NT2/D1 (cell line): ENCODE results near the gene GTF3A.

Experiments used
- YY1 ChIP-seq: IDR thresholded peaks from 2 replicates; pipeline ENCODE4 v1.6.1; 2011; ENCODE audit not compliant: insufficient read length, insufficient read depth
- ZNF274 ChIP-seq: IDR thresholded peaks from 2 replicates; pipeline ENCODE4 v1.6.1; 2011; ENCODE audit warnings: mild to moderate bottlenecking, low read depth, low read length

DNA sequence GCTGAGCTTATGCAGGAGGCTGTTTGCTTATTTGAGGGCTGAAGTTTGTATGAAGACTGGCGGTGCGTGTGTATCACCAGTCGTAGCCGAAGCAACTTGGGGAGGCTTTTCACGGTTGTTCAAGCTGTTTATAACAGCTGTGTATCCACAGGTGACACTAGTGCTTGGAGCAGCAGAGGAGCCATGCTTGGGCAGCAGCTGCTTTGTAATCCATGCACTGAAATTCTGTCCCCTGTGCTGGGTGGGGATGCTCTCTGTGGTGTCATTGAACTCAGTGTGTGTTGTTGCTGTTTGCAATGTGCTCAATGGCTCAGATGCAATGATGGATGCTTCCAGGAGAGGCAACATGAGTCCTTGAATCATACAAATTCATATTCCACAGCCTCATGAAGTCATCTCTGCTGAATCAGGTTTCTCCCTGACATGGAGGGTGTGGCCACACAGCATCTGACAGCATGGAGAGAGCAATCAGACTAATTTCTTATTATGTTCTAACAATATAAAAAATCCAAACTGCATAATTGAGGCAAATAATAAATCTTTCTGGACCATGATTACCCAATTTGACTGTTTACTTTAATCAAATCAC, 18.8 kb upstream of the GTF3A start:
- TF ChIP-seq ZNF274, result no peak
- no peak for TF ChIP-seq YY1
